Coronary artery (tissue), 2 donors: Measurements from ENCODE around the gene HOXC11.

Source experiments
- DNase-seq: peaks from one replicate; pipeline ENCODE4 v3.0.0-alpha.2; 2017; ENCODE audit warnings: low spot score
- H3K27ac ChIP-seq, 2 donors: fragments of 200-600 bp; sonication (generic); one replicate each; pipeline ENCODE4 v1.5.1; 2016 to 2019
- H3K4me3 ChIP-seq: fragments of 200-600 bp; sonication (generic); 2 replicates; pipeline ENCODE4 v1.5.1; 2016; ENCODE audit warnings: mild to moderate bottlenecking, moderate library complexity
- TF ChIP-seq, protein P1 (sequence below): fragments of 200-600 bp; sonication (generic); IDR thresholded peaks from one replicate; pipeline ENCODE4 v1.5.1; 2019; ENCODE audit warnings: antibody characterized with exemption

Gene HOXC11

DNA sequence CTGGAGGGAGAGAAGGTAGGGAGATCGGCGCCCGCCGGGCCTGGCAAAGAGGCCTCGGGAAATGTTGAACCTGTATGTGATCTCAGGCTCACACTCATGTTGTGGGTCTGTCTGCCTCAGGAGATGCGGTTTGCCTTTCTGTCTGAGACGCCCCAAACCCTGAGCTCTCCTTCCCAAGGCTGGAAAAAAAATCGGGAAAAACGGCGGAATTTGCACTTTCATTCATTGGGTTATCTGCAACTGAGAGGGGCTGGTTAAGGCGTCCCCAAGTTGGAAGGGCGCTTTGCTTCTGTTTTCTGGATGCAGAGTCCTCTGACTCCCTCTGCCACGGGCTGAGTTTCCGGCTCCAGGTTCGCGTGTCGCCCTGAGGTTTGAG, 22.1 kb downstream of the HOXC11 start:
- peak overlapping the region; percentile 70 for H3K4me3 ChIP-seq

DNA sequence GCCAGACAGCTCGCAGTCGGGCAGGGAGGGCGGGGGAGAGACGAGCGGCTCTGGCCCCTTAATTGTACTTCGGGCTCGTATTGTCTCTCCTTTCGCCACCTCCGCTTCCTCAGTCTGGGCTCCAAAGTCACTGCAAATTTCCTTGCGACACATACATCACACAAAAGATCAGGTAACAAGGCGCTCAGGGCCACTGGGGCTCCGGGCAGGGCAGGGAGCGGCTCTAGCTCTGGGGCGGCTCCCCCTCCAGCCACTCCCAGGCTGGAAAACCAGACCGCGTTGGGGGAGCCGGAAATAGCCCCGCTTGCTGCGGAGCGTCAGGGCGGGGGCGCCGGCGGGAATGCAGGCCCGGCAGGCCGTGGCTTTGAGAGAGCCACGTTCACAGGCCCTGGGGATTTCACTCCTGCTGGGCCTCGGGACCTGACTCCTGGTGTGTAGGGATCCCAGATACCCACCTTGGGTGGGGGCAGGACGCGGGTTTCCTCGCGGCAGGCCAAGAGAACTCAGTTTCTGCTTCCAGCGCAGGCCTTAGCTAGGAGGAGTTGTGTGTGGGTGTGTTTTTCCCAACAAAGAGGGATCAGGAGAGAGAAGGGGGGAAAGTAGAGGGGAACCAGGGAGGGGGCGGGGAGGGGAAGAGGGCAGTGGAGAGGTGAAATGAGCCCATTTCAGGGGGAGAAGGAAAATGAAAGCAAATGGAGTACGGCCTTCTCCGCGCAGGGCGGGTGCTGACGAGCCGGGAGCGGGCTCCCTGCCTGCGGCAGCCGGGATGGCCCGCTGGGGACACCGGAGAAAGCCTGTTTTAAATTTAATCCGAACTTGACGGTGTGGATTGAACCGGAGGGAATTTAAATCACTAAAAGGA, 22.7 kb downstream of the HOXC11 start:
- TF ChIP-seq, protein P1, sequence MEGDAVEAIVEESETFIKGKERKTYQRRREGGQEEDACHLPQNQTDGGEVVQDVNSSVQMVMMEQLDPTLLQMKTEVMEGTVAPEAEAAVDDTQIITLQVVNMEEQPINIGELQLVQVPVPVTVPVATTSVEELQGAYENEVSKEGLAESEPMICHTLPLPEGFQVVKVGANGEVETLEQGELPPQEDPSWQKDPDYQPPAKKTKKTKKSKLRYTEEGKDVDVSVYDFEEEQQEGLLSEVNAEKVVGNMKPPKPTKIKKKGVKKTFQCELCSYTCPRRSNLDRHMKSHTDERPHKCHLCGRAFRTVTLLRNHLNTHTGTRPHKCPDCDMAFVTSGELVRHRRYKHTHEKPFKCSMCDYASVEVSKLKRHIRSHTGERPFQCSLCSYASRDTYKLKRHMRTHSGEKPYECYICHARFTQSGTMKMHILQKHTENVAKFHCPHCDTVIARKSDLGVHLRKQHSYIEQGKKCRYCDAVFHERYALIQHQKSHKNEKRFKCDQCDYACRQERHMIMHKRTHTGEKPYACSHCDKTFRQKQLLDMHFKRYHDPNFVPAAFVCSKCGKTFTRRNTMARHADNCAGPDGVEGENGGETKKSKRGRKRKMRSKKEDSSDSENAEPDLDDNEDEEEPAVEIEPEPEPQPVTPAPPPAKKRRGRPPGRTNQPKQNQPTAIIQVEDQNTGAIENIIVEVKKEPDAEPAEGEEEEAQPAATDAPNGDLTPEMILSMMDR = no peak
- Histone ChIP-seq H3K4me3 (peak overlapping the region; percentile 70), H3K27ac (no peak overlapping the region)
- DNase-seq = no peak

More for the DNA sequence above, 22.1 kb downstream of the HOXC11 start:
- no peak for DNase-seq
- no peak overlapping the region for H3K27ac ChIP-seq
- TF ChIP-seq, protein P1 = no peak

DNA sequence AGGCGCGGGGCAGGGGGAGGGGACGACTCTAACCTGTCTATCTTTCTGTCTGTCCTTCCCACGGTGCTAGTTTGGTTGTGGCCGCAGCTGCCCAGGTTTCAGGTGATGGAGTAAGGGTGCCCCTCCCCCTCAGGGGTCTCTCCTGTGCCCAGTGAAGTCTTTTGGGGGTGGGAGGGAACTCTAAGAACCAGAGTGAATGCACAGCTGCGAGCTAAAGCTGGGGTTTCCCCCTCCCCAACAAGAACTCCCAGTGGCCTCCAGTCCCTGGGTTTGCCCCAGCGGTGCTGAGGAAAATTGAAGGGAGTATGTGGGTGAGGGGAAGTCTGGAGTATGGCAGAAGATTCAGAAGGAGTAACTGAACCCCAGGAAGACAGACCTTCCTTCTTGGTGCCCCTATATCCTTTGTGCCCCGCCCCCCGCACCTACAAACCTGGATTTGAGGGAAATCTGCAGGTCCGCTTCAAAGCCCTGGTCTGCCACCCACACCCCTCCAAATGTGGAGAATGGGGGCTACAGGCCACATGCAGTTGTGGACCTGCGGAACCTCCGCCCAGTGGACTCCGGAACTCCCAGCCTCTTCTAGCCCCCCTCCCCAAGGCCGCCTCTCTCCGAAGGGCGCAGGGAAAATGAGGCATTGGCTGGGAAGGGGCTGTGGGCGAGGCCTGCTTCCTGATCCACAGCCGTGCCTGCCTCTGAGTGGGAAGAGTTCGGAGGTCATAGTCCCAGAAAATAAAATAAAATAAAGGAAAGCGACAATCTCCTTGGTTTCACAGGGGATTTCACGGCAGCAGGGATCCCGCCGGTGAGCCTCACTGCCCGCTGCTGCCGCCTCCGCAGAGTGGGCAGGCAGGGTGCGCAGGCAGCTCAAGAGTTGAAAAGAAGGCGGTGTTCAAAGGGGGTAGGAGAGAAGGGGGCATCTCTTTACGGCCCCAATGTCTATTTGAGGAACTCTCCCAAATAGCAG, 23.6 kb downstream of the HOXC11 start:
- no peak overlapping the region for H3K27ac ChIP-seq
- TF ChIP-seq, protein P1 = no peak
- DNase-seq = no peak
- H3K4me3 ChIP-seq = peak overlapping the region; percentile 70

DNA sequence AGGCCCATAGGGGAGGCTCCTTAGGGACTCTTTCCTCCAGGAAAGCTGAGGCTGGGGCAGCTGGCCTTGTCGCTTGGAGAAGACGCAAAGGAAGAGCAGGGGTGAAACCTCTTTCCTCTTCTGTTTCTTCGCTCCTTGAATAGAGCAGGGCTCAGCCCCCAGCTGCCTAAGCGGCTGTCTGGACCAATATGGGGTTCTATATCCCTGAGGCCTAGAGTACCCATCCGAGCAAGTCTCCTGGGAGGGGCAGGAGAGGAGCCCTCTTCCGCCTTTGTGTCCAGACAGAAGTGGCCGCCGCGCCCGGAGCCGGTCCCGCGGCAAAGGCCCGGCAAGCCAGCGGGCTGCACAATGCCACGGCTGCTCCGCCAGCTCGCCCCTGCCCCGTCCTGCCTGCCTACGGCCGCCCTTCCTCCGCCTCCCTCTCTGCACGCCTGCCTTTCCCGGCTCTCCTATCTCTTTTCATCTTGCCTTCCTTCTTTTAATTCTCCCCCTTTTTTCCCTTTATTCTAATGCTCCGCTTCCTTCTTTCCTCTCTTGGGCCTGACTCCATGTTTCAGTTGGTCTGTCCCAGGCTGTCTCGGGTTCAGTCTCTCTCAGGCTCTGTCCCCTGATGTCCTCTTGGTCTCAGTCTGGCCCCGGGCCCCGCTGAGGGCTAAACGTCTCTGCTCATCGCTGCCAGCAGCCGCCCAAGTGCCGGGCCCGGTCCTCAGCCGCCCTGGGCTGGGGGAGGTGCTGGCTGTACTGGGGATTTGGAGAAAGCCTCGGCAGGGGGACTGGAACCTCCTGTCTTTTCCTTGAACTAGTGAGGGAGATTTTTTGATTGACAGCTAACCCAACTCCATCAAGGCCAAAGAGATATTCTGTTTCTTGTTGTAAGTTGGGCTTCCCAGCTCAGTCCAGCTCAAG, 24.5 kb downstream of the HOXC11 start:
- TF ChIP-seq, protein P1 = no peak
- H3K27ac ChIP-seq = no peak overlapping the region
- DNase-seq = no peak
- no peak overlapping the region for H3K4me3 ChIP-seq

DNA sequence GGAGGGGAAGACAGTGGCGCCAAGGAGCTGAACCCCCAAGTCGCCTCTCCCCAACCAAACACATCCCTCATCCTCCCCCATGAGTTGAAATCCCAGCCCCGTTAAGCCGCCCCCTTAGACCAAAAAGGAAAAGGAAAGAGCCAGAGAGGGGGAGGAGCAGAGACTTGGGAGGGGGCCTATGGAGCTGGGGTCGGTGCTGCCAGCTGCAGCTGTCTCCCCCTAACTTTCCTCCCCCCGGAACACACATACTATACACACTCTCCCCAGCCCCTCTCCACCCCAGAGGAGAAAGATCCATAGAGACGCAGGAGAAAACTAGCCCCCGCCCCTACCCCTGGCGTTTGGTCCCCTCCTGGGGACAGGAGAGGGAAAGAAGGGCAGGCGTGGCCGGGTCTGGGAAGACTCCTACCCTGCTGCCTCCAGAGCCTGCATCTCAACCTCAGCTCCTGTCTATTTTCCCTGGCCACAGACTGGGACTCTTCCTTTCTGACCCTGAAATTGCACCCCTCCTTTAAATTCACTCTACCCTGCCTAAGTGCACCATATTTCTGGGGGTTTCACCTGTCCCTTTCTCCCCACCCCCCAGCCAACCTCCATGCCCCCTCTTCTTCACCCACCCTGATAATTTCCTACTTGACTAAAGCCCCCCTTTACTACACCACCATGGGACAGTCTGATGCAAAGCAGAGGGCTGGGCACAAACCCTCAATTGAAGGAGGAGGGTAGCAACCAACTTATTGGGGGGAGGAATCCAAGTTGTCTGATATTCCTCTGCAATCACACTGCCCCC, 25.4 kb downstream of the HOXC11 start:
- Histone ChIP-seq H3K27ac (no peak overlapping the region), H3K4me3 (no peak overlapping the region)
- DNase-seq = no peak
- TF ChIP-seq, protein P1 = no peak

DNA sequence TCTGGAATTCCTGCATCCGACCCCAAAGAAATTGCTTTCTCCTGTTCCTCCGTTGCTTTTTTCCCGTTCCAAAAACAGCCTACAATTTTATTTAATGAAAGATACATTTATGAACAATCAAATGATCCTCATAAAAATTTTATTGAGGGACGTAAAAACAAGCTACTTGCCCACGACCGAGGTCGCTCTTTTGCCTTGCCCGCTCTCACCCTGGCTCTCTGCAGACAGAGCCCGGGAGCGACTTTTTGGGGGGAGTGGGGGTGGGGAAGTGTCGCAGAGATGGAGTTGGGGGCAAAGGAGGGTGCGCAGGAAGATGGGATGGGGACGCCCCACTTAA, 25.9 kb downstream of the HOXC11 start:
- no peak for DNase-seq
- TF ChIP-seq, protein P1 = no peak
- Histone ChIP-seq H3K4me3 (no peak overlapping the region), H3K27ac (no peak overlapping the region)
